Eye (tissue), 1 donor: ENCODE results near the gene GRB7.

Source experiments
- DNase-seq: peaks from one replicate; pipeline ENCODE4 v3.0.0-alpha.2; 2015

Gene GRB7

DNA sequence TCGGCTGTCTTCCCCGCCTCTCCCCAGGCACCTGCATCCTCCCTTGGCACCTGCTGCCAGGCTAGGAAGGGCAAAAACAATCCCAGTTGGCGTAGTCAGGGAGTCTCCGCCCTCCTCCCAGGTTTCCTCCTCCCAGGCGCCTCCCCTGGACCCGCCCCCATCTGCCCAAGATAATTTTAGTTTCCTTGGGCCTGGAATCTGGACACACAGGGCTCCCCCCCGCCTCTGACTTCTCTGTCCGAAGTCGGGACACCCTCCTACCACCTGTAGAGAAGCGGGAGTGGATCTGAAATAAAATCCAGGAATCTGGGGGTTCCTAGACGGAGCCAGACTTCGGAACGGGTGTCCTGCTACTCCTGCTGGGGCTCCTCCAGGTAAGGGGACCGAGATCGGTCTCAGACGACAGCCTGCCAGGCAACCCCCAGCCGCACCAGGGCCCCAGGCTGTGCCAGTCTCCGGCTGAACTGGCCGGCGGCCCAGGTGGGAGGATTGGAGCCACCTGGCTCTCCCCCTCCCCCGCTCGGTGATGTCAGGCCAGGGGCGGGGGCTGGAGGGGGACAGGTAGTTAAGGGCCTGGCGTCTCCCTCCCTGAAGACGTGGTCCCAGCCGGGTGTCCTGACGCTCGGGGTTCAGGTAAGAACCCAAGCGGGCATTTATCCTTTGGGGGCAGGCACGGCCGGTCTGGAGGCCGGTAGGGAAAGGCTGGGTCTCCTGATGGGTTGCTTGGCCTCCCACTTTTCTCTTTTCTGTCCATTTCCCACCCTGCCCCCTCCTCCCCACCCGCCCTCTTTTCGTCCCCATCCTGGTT, at the start of gene GRB7:
Gene GRB7, plus strand, starts transcription at position 179 of the 808 bp plus-strand sequence. CDS start 4,364 bp downstream, outside the sequence.
- DNase-seq = peak; percentile 25

DNA sequence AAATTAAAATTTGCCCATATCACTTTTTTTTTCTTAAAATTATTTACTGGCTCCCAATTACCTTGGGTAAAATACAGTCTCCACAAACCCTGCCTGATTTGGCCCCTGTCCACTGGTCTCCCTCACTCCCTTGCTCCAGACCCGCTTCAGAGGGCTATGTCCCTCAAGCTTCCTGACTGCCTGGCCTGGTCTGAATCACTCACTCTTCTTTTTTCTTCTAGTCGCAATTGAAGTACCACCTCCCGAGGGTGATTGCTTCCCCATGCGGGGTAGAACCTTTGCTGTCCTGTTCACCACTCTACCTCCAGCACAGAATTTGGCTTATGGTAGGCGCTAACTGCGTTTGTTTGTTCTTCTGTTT, 49.3 kb upstream of the GRB7 start:
- DNase-seq = no peak

DNA sequence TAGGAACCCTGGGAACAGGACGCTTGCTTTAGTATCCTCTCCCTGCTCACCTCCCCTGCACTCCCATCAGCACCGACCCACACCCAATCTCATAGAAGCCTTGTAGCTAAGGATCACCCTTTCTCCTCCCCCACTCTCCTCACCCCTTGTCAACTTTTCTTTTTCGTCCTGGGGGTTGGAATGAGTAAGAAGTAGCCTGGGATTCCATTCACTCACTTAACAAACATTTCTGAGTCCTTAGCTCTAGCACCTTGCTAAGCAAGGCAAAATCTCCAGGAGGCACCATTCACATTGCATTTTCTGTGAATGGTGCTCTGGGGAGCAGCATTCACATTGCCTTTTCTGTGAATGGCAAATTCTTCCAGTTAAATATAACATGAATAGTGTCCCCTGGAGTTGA, 48.8 kb upstream of the GRB7 start:
- DNase-seq = no peak

DNA sequence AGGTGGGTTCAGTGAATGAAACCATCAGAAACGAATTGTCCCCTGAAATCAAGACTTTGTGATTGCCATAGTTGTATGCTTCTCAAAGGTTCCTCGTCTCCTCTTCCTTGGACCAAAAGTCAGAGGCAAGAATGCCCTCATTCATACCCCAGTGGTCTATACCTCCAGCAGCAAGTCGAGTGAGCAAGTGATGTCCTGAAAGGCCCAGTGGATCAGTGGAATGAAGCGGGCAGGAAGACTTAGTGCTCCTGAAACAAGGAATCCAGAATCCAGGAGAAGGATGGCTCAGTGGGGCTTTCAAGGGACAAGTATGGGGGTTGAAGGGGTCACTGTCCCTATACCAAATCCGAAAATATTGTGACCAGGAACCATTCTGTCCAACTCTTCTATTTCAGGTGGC, 43.1 kb upstream of the GRB7 start:
- no peak for DNase-seq

DNA sequence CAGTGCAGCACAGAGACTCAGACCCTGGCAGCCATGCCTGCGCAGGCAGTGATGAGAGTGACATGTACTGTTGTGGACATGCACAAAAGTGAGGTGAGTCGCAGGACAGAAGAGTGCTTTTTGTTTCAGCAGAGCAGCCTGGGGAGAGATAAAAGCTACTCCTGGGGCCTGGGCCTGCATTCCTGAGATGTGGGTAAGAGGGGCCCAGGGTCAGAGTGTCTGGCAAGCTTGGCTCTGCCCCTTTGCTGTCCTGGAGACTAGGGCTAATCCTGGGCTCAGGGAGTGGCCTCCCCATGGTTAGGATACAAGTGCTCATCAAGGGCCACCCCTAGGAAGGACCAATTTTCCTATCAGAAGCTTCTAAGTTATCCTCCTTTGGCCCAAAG, 42.7 kb upstream of the GRB7 start:
- DNase-seq = no peak

DNA sequence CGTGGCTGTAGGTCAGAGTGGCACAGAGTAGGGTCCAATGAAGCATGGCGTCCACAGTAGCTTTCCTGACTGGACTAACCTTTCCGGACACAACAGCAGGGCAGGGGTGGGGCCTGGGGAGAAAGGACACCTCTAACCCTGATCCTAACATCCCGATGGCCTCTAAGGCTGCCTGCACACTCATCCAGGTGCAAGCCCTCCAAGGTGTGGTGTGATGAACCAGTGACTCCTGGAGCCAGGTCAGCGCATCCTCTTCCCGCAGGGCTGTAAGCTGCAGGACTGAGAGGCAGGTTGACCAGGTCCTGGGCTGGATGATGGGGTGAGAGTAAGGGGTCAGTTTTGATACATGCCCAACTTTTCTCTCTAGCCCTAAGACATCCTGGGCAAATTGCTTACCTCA, 41.0 kb upstream of the GRB7 start:
- DNase-seq = no peak

DNA sequence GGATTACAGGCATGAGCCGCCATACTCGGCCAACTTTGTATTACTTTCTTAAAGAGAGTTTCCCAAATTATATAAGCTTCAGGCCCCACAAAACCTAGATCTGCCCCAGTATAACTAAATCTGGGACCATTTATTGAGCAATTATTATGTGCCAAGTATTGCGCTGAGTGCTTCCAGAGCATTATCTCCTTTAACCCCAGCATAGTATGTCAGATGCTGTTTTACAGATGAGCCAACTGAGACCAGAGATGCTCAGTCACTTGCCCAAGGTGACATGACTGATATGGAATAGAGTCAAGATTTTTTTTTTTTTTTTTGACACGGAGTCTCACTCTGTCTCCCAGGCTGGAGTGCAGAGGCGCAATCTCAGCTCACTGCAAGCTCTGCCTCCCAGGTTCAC, 39.8 kb upstream of the GRB7 start:
- no peak for DNase-seq

DNA sequence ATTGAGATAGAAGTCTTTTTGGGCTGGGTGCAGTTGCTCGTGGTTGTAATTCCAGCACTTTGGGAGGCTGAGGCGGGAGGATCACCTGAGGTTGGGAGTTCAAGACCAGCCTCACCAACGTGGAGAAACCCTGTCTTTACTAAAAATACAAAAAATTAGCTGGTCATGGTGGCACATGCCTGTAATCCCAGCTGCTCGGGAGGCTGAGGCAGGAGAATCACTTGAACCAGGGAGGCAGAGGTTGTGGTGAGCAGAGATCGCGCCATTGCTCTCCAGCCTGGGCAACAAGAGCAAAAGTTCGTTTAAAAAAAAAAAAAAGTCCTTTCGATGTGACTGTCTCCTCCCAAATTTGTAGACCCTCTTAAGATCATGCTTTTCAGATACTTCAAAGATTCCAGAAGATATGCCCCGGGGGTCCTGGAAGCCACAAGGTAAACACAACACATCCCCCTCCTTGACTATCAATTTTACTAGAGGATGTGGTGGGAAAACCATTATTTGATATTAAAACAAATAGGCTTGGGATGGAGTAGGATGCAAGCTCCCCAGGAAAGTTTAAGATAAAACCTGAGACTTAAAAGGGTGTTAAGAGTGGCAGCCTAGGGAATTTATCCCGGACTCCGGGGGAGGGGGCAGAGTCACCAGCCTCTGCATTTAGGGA, 38.5 kb upstream of the GRB7 start:
- DNase-seq = peak; percentile 36

DNA sequence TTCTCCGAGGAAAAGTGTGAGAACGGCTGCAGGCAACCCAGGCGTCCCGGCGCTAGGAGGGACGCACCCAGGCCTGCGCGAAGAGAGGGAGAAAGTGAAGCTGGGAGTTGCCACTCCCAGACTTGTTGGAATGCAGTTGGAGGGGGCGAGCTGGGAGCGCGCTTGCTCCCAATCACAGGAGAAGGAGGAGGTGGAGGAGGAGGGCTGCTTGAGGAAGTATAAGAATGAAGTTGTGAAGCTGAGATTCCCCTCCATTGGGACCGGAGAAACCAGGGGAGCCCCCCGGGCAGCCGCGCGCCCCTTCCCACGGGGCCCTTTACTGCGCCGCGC, 38.0 kb upstream of the GRB7 start, which contains the start of gene ERBB2:
Gene ERBB2, plus strand, starts transcription at position 247 of the 330 bp plus-strand sequence. CDS start 175 bp downstream, outside the sequence.
- DNase-seq = peak; percentile 90

DNA sequence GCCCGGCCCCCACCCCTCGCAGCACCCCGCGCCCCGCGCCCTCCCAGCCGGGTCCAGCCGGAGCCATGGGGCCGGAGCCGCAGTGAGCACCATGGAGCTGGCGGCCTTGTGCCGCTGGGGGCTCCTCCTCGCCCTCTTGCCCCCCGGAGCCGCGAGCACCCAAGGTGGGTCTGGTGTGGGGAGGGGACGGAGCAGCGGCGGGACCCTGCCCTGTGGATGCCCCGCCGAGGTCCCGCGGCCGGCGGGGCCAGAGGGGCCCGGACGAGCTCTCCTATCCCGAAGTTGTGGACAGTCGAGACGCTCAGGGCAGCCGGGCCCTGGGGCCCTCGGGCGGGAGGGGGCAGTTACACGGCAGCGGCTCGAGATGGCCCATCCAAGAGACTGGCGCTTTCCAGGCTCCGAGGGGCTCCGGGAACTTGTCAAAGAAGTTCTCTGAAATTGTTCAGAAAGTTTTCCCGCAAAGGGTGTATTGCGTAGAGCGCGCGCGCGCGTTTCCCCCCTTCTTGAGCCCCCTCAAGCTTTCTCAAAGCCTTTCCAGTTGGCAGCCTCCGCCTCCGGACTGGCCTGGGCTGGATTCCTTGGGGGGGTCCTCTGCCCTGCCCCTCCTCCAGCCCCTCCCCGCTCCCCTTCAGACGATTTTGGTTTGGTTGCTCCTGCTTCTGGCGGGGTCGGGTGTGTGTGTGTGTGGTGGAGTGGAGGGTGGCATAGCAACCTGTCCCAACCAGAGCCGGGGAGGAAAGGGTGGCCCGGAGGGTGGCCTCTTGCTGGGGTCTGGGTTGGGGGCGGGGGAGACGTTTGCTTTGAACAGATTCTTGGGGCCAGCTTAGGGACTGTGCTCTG, 37.4 kb upstream of the GRB7 start:
- peak; percentile 87 for DNase-seq

DNA sequence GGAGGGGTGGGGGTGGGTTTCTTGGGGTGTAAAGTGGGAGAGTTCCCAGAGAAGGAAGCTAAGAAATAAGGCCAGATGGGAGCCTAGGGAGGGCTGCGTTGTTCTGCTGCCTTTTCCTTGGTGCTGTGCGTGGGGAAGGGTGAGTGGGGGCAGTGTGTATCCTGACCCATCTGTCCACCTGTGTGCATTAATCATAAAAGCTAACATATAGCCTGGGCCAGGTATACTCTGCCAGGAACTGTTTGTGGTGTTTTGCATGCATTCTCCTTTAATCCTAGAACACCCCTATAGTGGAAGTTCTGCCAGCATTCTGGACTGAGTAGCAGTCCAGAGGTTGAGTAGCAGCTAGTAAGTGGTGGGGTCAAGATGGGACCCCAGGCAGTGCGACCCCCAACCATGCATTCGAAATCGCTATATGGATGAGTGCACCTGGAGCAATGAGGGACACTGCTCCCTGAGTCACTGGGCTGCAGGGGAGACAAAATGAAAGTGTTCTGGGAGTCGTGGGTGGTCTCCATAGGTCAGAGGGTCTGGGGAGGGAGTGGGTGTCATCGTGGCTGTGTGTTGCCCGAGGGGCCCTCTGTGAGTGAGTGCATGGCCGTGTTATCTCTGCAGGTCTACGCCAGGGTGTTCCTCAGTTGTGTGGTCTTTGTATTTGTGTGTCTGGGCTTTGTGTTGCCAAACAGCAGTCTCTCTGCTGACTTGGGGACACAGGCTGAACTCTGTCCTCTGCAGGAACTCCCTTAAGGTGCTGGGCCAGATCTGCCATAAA, 36.5 kb upstream of the GRB7 start:
- DNase-seq = no peak

DNA sequence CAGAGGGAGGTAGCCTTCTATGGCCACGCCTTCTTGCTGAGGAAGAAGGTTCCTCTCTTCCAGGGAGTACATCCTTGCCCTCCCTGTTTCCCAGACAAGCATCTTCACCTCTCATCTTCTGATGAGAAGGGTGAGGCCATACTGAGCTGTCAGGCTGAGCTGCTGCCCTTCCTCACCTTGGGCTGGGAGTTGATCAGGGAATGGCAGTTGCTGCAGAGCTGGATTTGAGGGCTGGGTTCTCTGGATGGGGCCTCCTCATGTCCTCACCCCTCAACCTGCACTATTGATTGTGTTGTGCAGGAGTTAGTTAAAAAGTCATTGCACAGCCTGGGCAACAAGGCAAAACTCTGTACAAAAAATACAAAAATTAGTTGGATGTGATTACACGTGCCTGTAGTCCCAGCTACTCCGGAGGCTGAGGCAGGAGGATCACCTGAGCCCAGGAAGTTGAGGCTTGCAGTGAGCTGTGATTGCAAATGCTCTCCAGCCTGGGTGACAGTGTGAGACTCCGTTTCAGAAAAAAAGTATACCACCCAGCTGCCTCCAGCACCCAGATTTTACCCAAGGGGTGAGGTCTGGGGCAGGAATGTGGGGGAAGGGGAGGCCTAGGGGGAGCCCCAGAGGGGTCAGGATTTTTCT, 35.8 kb upstream of the GRB7 start:
- no peak for DNase-seq

DNA sequence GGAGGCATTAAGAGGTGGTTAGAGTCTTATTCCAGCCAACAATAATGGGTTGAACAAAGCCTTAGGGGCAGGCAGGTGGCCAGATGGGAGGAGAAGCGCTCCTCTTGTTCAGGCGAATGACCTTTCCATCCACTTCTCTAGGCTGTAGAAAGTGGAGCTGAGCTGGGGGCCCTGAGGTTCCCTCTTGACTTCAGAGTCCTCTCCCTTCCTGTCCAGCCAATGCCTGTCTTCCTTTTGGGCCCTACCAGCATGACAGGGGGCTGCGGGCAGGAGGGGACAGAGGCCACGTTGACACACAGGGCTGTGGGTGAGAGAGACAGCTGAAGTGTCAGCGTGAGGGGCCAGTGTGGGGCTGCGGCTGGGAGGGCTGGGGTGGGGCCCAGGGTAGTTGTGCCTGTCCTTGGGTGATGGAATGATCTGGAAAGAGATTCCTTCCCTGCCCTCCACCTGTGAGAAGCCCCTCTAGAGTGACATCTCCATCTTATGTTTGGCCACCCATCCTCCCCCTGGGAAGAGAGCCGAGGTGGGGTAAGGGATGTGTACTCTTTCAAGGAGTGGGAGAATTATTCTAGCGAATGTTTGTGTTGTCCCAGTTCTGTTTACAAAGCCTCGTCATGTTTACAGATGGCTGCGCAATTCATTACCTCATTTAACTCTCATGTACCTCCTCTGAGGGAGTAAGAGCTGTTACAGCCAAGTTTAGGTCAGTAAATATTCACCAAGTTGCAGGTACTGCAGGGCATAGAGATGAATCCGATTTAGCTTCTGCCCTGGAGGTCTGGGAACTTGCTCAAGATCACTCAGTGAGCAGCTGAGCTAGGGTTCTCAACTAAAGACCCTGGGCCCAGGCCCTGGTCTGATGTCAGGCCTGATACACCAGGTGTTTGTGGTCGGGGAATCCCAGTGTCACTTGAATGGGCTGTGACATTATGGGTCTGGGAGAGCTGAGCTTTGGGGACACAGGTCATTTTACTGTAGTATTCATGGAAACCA, 34.5 kb upstream of the GRB7 start:
- DNase-seq = no peak

DNA sequence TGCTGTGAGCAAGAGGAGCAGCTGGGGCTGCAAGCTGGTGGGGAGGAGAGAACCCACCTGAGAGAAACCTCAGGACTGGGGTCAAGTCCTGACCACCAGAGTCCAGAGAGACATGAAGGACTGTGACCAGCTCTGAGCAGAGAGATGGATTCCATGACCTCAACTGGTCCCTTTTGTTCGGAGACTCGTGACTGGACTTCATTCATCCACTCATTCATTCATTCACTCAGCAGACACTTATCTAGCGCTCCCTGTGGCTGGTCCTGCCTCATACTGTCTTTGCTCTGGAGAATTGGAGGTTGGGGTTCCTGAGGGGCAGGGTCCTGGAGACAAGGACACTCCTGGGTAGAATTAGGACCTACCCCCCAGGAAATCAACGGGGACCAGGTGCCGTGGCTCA, 33.8 kb upstream of the GRB7 start:
- no peak for DNase-seq

DNA sequence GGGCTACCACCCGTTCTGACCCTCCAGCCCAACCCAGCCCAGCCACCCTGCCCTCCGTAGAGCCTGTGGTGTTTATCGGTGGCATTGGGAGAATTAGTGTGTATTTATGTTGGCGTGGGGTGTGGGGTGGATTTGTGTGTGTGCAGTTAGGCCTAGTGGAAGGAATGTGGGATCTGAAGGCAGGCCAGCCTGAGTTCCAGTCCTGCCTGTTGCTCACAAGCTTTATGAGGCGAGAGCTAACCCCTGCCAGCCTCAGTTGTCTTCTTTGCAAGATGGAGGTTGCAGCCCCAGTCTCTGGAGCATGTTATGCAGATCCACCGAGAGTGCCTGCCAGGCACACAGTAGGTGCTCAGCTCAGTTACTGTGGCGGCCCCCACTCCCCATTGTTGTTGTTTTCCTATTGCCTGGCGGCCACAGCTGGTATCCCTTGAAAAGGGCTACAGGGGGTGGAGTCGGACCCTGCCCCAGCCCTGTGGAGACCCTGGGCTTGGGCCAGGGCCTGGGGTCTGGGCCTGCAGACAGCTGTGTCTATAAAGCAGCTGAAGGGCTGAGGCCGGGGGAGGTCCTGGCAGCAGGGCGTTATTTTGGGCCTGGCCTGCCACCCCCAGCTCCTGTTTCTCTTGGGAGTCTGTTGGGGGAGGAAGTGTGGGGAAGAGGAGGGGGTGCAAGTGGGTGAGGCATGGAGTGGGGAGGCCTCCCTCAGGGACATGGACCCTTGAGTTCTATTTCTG, 32.8 kb upstream of the GRB7 start:
- DNase-seq = no peak

DNA sequence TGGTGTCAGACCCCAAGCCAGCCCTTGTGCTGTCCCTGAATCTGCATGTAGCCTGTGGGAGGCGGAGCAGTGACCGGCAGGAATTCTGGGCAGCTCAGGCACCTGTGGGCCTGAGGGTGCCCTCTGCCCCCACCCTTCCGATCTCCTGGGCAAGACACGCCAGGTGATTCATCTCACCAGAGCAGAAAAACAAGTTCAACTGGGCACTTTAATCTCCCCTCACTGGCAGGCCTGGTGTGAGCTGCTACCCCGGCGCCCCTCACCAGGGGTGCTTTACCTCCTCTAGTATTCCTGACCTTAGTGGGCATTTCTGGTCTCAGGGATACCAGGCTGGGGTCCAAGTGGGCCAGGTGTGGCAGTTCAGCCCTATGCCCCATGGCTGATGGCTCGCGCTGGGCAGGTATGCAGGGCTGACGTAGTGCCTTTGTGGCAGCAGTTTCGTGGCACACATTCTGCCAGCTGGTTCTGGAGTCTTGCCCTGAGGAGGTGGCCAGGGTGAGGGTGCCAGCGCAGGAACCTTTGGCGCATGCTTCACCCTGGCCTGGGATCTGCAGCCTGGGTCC, 31.9 kb upstream of the GRB7 start:
- no peak for DNase-seq

DNA sequence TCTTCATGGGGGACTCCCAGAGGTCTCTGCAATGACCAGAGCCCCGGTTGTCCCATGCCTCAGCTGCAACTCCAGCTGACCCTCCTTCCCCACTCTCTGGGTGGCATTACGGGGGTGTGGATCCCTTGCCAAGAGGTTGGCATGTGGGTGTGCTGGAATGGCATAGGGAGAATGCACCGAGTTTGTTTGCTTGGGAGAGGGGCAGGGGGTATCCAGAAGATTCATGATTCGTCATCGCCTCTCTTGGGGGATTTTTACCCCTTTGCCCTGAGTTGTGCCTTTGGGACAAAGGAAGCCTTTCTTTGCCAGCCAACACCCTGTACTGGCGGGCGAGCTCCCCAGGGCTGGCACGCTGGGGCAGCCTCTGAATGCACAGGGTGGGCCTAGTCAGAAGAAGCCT, 31.4 kb upstream of the GRB7 start:
- no peak for DNase-seq

DNA sequence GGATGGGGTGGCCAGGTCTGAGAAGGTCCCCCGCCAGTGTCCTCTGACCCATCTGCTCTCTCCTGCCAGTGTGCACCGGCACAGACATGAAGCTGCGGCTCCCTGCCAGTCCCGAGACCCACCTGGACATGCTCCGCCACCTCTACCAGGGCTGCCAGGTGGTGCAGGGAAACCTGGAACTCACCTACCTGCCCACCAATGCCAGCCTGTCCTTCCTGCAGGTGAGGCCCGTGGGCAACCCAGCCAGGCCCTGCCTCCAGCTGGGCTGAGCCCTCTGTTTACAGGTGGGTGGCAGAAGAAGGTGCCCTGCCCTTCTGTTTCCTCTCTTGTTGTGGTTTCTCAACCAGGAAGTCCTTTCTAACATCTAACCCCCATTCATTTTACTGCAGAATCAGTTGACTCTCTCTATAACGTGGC, 30.8 kb upstream of the GRB7 start:
- no peak for DNase-seq

DNA sequence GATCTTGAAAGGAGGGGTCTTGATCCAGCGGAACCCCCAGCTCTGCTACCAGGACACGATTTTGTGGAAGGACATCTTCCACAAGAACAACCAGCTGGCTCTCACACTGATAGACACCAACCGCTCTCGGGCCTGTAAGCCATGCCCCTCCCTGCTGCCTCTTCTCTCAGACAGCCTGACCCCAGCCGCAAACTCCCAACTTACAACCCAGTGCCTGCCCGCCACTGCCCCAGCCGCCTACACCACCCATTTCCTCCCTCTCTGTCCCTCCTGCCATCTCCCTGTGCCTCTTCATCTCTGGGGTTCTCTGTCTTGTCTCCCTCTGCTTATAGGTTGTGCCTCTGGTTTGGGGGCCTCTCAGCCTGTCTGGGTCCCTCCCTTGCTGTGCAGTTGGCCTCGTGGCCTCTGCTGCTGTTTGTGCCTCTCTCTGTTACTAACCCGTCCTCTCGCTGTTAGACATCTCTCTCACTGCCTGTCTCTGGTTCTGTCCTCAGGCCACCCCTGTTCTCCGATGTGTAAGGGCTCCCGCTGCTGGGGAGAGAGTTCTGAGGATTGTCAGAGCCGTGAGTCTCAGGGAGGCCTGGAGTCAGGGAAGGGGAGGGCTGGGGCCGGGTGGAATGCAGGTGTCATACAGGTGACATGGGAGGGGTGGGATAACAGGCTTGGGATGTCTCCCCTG, 28.3 kb upstream of the GRB7 start:
- DNase-seq = no peak
